A549 (cell line): Measurements from ENCODE around the gene ZFYVE28.

Experiments used
- CBX8 ChIP-seq: fragments of 200-600 bp; sonication (generic); IDR thresholded peaks from 2 replicates; pipeline ENCODE4 v1.6.1; 2016
- CTCF ChIP-seq: fragments of >200 bp; sonication (Bioruptor Twin); formaldehyde crosslinking; IDR thresholded peaks from 3 replicates; pipeline ENCODE4 v1.5.1; 2016
- EP300 ChIP-seq, 2 experiments: fragments of >200 bp; sonication (Bioruptor Twin); formaldehyde crosslinking; IDR thresholded peaks; 2 replicates in 1 of 2; 3 replicates in 1 of 2; pipeline ENCODE4 v1.6.1; 2016 to 2017
- POLR2A ChIP-seq: IDR thresholded peaks from 2 replicates; pipeline ENCODE4 v1.6.1; 2012; ENCODE audit warnings: mild to moderate bottlenecking, low read length
- REST ChIP-seq: fragments of 200-600 bp; sonication (generic); IDR thresholded peaks from 2 replicates; pipeline ENCODE4 v1.6.1; 2016; ENCODE audit warnings: antibody characterized with exemption, mild to moderate bottlenecking, moderate library complexity
- ZFP36 ChIP-seq: fragments of 450-650 bp; IDR thresholded peaks from 2 replicates; pipeline ENCODE4 v1.6.1; 2014; ENCODE audit warnings: borderline replicate concordance; ENCODE audit not compliant: partially characterized antibody

DNA sequence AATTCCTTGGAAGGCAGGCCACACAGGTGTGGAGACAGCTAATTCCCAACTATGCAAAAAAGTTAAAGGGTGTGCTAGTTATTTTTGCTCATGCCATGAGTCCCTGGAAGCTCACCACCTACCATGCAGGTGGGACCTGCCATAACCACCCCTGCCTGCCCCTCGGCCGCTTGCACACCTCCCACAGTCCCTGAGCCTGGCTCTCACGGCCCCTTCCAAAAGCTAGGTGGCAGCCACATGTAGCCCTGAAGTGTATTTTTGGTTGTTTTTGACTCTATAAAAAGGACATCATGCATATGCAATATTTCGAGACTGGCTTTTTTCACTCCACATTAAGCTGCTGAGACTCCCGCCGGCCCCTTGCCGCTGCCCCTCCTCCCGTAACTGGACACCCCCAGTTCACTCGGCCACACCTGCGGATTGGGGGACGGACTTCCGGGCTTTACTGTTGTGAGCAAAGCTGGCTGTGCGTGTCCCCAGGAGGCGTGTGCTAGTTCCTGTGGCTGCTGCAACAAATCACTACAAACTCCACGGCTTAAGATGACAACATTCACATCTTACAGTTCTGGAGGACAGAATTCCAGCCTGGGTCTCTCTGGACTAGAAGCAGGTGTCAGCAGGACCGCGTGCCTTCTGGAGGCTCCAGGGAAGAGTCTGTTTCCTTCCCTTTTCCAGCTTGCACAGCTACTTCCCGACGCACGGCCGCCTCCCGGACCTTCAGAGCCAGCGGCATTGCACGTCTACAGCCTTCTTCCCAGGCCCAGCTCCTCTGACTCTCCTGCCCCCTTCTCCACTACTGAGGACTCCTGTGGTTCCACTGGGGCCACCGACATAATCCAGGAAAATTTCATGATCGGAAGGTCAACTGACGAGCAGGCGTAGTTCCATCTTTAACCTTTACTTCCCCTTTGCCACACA, 24.8 kb downstream of the ZFYVE28 start:
- TF ChIP-seq CTCF (no peak), POLR2A (no peak), EP300 (IDR thresholded peaks at IDR 0.05) (no peak), REST (no peak), ZFP36 (no peak), CBX8 (no peak)
